ENCODE data around the gene TRMO. TPM values are rescaled to one million over a fixed set of nuclear protein-coding genes. Genes with fewer than 3 reads are reported as not detected.

TRMO gene
- 47.1 TPM for total RNA-seq
- polyA plus RNA-seq: 10 to 100 TPM; 20.7 to 28.9 (median 26.3) TPM

GRCh38 chr9:97921959-97922724 is at the start of gene TRMO:
TRMO (minus strand) TSS chr9:97922500; CDS start chr9:97922493, 7 bp downstream.
- peak; percentile 96 to 99 (median 99) for DNase-seq
- peaks cover 0 to 1% (median 0%) of the 10 kb centered on the region in 7 donors for H3K9me3 Mint-ChIP-seq
- peaks cover 30 to 54% (median 46%) of the 10 kb centered on the region in 4 donors for H3K4me1 Mint-ChIP-seq
- H3K36me3 ChIP-seq (ENCODE audit: control insufficient read depth, insufficient read depth, low read length): no peaks in the 10 kb centered on the region
- peak within 1 kb of the TSS; percentile 100 for H3K27ac ChIP-seq (ENCODE audit: insufficient read depth, low read length, poor library complexity, severe bottlenecking)
- no peaks in the 10 kb centered on the region for H3K9me3 ChIP-seq (ENCODE audit: control insufficient read depth in 2 of 2, low read length in 2 of 2)
- H3K4me1 ChIP-seq (ENCODE audit: control insufficient read depth, insufficient read depth, low read length, poor library complexity, severe bottlenecking): peaks cover 56% of the 10 kb centered on the region
- H3K27ac Mint-ChIP-seq: peak within 1 kb of the TSS; percentile 99 to 100 (median 100)
- H3K4me3 ChIP-seq (ENCODE audit: low read depth, low read length): peak within 1 kb of the TSS; percentile 95
- peaks cover 4% of the 10 kb centered on the region for H3K27me3 ChIP-seq (ENCODE audit: control insufficient read depth, insufficient read depth, low read length)
- peak; percentile 78 to 82 for ATAC-seq (ENCODE audit: low read depth in 2 of 2)
- H3K36me3 Mint-ChIP-seq: peaks cover 4% of the 10 kb centered on the region
- peak within 1 kb of the TSS; percentile 88 to 96 (median 94) for H3K4me3 Mint-ChIP-seq
- peaks cover 26% of the 10 kb centered on the region for H3K27me3 Mint-ChIP-seq

GRCh38 chr9:97970165-97970564 is 47.9 kb upstream of the TRMO start:
- Mint-ChIP-seq H3K36me3 (peaks cover 2% of the 10 kb centered on the region), H3K9me3 (peaks cover 0 to 3% (median 0%) of the 10 kb centered on the region in 7 donors), H3K27ac (no peak overlapping the region), H3K27me3 (peaks cover 54% of the 10 kb centered on the region), H3K4me1 (peaks cover 0 to 3% (median 0%) of the 10 kb centered on the region in 4 donors), H3K4me3 (no peak overlapping the region)
- Histone ChIP-seq H3K36me3 (ENCODE audit: control insufficient read depth, insufficient read depth, low read length) (no peaks in the 10 kb centered on the region), H3K27ac (ENCODE audit: insufficient read depth, low read length, poor library complexity, severe bottlenecking) (no peak overlapping the region), H3K9me3 (ENCODE audit: control insufficient read depth in 2 of 2, low read length in 2 of 2) (no peaks in the 10 kb centered on the region), H3K27me3 (ENCODE audit: control insufficient read depth, insufficient read depth, low read length) (peaks cover 3% of the 10 kb centered on the region), H3K4me1 (ENCODE audit: control insufficient read depth, insufficient read depth, low read length, poor library complexity, severe bottlenecking) (no peaks in the 10 kb centered on the region), H3K4me3 (ENCODE audit: low read depth, low read length) (no peak overlapping the region)
- DNase-seq (no peak), ATAC-seq (ENCODE audit: low read depth in 2 of 2) (no peak)

- H3K27ac Mint-ChIP-seq: no peak overlapping the region
- peaks cover 53% of the 10 kb centered on the region for H3K27me3 Mint-ChIP-seq
- ATAC-seq (ENCODE audit: low read depth in 2 of 2) (no peak), DNase-seq (no peak)
- Histone ChIP-seq H3K4me1 (ENCODE audit: control insufficient read depth, insufficient read depth, low read length, poor library complexity, severe bottlenecking) (no peaks in the 10 kb centered on the region), H3K4me3 (ENCODE audit: low read depth, low read length) (no peak overlapping the region), H3K9me3 (ENCODE audit: control insufficient read depth in 2 of 2, low read length in 2 of 2) (no peaks in the 10 kb centered on the region), H3K27ac (ENCODE audit: insufficient read depth, low read length, poor library complexity, severe bottlenecking) (no peak overlapping the region), H3K36me3 (ENCODE audit: control insufficient read depth, insufficient read depth, low read length) (no peaks in the 10 kb centered on the region), H3K27me3 (ENCODE audit: control insufficient read depth, insufficient read depth, low read length) (peaks cover 4% of the 10 kb centered on the region)
- peaks cover 0 to 5% (median 0%) of the 10 kb centered on the region in 4 donors for H3K4me1 Mint-ChIP-seq
- peaks cover 0 to 2% (median 0%) of the 10 kb centered on the region in 7 donors for H3K9me3 Mint-ChIP-seq
- H3K4me3 Mint-ChIP-seq: no peak overlapping the region
- H3K36me3 Mint-ChIP-seq: no peaks in the 10 kb centered on the region
These were observed 46.7 kb upstream of the TRMO start for GRCh38 chr9:97969014-97969413.

GRCh38 chr9:97966493-97966892 is 44.2 kb upstream of the TRMO start:
- no peaks in the 10 kb centered on the region for H3K9me3 Mint-ChIP-seq
- no peak overlapping the region for H3K27ac Mint-ChIP-seq

DNA sequence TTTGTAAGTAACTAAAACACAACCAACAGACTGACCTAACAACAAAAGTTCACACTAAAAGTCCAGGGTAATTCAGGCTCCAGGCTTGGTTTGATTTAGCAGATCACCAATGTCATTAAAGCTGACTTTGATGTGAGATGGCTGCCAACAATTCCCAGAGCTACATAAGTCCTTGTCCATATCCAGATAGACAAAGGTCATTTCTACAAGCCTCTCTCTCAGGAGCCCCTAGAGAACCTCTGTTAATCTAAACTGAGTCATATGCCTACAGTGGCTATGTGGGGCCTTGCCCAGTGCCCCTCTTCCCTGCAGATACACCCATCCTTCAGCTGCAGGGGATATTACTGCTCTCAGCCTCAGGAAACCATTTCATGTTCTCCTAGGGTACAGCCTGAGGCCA is 42.6 kb upstream of the TRMO start:
- peaks cover 28% of the 10 kb centered on the region for H3K27me3 Mint-ChIP-seq

More at GRCh38 chr9:97966493-97966892, 44.2 kb upstream of the TRMO start:
- no peak overlapping the region for H3K4me3 Mint-ChIP-seq
- no peaks in the 10 kb centered on the region for H3K9me3 ChIP-seq (ENCODE audit: control insufficient read depth in 2 of 2, low read length in 2 of 2)
- peaks cover 4% of the 10 kb centered on the region for H3K27me3 ChIP-seq (ENCODE audit: control insufficient read depth, insufficient read depth, low read length)
- no peak overlapping the region for H3K4me3 ChIP-seq (ENCODE audit: low read depth, low read length)
- H3K4me1 ChIP-seq (ENCODE audit: control insufficient read depth, insufficient read depth, low read length, poor library complexity, severe bottlenecking): no peaks in the 10 kb centered on the region
- peaks cover 34% of the 10 kb centered on the region for H3K27me3 Mint-ChIP-seq
- H3K27ac ChIP-seq (ENCODE audit: insufficient read depth, low read length, poor library complexity, severe bottlenecking): no peak overlapping the region
- peaks cover 0 to 5% (median 0%) of the 10 kb centered on the region in 4 donors for H3K4me1 Mint-ChIP-seq
- no peak for ATAC-seq (ENCODE audit: low read depth in 2 of 2)
- no peaks in the 10 kb centered on the region for H3K36me3 ChIP-seq (ENCODE audit: control insufficient read depth, insufficient read depth, low read length)
- no peaks in the 10 kb centered on the region for H3K36me3 Mint-ChIP-seq
- DNase-seq: no peak

DNA sequence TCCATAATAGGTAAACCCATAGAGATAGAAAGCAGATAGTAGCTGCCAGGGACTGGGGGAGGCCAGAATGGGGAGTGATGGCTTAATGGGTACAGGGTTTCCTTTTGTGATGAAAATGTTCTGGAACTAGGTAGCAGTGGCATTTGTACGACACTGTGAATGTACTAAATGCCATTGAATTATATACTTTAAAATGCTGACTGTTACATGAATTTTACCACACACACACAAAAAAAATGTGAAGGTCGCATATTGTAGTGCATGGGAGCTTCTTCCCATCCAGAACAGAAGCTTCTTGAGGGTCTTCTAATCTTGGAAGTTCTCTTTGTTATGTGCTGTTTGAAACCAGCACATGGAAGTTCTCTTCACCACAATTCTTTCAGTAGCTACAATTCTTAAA is 40.9 kb upstream of the TRMO start:
- Histone ChIP-seq H3K27ac (ENCODE audit: insufficient read depth, low read length, poor library complexity, severe bottlenecking) (no peak overlapping the region), H3K4me3 (ENCODE audit: low read depth, low read length) (no peak overlapping the region), H3K9me3 (ENCODE audit: control insufficient read depth in 2 of 2, low read length in 2 of 2) (no peaks in the 10 kb centered on the region), H3K27me3 (ENCODE audit: control insufficient read depth, insufficient read depth, low read length) (peaks cover 4% of the 10 kb centered on the region), H3K4me1 (ENCODE audit: control insufficient read depth, insufficient read depth, low read length, poor library complexity, severe bottlenecking) (no peaks in the 10 kb centered on the region), H3K36me3 (ENCODE audit: control insufficient read depth, insufficient read depth, low read length) (no peaks in the 10 kb centered on the region)
- Mint-ChIP-seq H3K27me3 (peaks cover 25% of the 10 kb centered on the region), H3K4me3 (no peak overlapping the region), H3K9me3 (no peaks in the 10 kb centered on the region), H3K27ac (no peak overlapping the region), H3K36me3 (no peaks in the 10 kb centered on the region), H3K4me1 (peaks cover 0 to 2% (median 0%) of the 10 kb centered on the region in 4 donors)
- ATAC-seq (ENCODE audit: low read depth in 2 of 2) (no peak), DNase-seq (no peak)

More for the DNA sequence above, 42.6 kb upstream of the TRMO start:
- no peak overlapping the region for H3K27ac ChIP-seq (ENCODE audit: insufficient read depth, low read length, poor library complexity, severe bottlenecking)
- no peak overlapping the region for H3K4me3 ChIP-seq (ENCODE audit: low read depth, low read length)
- no peaks in the 10 kb centered on the region for H3K36me3 ChIP-seq (ENCODE audit: control insufficient read depth, insufficient read depth, low read length)
- Mint-ChIP-seq H3K27ac (no peak overlapping the region), H3K9me3 (no peaks in the 10 kb centered on the region), H3K4me1 (peaks cover 0 to 2% (median 0%) of the 10 kb centered on the region in 4 donors), H3K36me3 (no peaks in the 10 kb centered on the region), H3K4me3 (no peak overlapping the region)
- ATAC-seq (ENCODE audit: low read depth in 2 of 2) (no peak), DNase-seq (no peak)
- peaks cover 4% of the 10 kb centered on the region for H3K27me3 ChIP-seq (ENCODE audit: control insufficient read depth, insufficient read depth, low read length)
- no peaks in the 10 kb centered on the region for H3K9me3 ChIP-seq (ENCODE audit: control insufficient read depth in 2 of 2, low read length in 2 of 2)
- no peaks in the 10 kb centered on the region for H3K4me1 ChIP-seq (ENCODE audit: control insufficient read depth, insufficient read depth, low read length, poor library complexity, severe bottlenecking)

GRCh38 chr9:97962575-97962974 is 40.3 kb upstream of the TRMO start:
- Mint-ChIP-seq H3K4me1 (peaks cover 0 to 2% (median 0%) of the 10 kb centered on the region in 4 donors), H3K27me3 (peaks cover 19% of the 10 kb centered on the region), H3K9me3 (no peaks in the 10 kb centered on the region), H3K27ac (peak overlapping the region in 1 of 3 donors; percentile 8), H3K4me3 (no peak overlapping the region), H3K36me3 (no peaks in the 10 kb centered on the region)
- H3K36me3 ChIP-seq (ENCODE audit: control insufficient read depth, insufficient read depth, low read length): no peaks in the 10 kb centered on the region
- ATAC-seq (ENCODE audit: low read depth in 2 of 2) (no peak), DNase-seq (no peak)
- no peaks in the 10 kb centered on the region for H3K4me1 ChIP-seq (ENCODE audit: control insufficient read depth, insufficient read depth, low read length, poor library complexity, severe bottlenecking)
- H3K27me3 ChIP-seq (ENCODE audit: control insufficient read depth, insufficient read depth, low read length): peaks cover 4% of the 10 kb centered on the region
- H3K4me3 ChIP-seq (ENCODE audit: low read depth, low read length): no peak overlapping the region
- no peaks in the 10 kb centered on the region for H3K9me3 ChIP-seq (ENCODE audit: control insufficient read depth in 2 of 2, low read length in 2 of 2)
- H3K27ac ChIP-seq (ENCODE audit: insufficient read depth, low read length, poor library complexity, severe bottlenecking): no peak overlapping the region

- Histone ChIP-seq H3K4me3 (ENCODE audit: low read depth, low read length) (no peak overlapping the region), H3K27me3 (ENCODE audit: control insufficient read depth, insufficient read depth, low read length) (peaks cover 4% of the 10 kb centered on the region), H3K36me3 (ENCODE audit: control insufficient read depth, insufficient read depth, low read length) (no peaks in the 10 kb centered on the region), H3K4me1 (ENCODE audit: control insufficient read depth, insufficient read depth, low read length, poor library complexity, severe bottlenecking) (no peaks in the 10 kb centered on the region), H3K9me3 (ENCODE audit: control insufficient read depth in 2 of 2, low read length in 2 of 2) (no peaks in the 10 kb centered on the region), H3K27ac (ENCODE audit: insufficient read depth, low read length, poor library complexity, severe bottlenecking) (no peak overlapping the region)
- H3K4me1 Mint-ChIP-seq: peaks cover 0 to 2% (median 0%) of the 10 kb centered on the region in 4 donors
- peak overlapping the region in 1 of 3 donors; percentile 8 for H3K27ac Mint-ChIP-seq
- ATAC-seq (ENCODE audit: low read depth in 2 of 2) (no peak), DNase-seq (no peak)
- no peaks in the 10 kb centered on the region for H3K9me3 Mint-ChIP-seq
- no peak overlapping the region for H3K4me3 Mint-ChIP-seq
- no peaks in the 10 kb centered on the region for H3K36me3 Mint-ChIP-seq
- H3K27me3 Mint-ChIP-seq: peaks cover 18% of the 10 kb centered on the region
These were observed 39.8 kb upstream of the TRMO start for GRCh38 chr9:97962136-97962535.

All from CD4-positive, CD25-positive, alpha-beta regulatory T cell (primary cell).